Neural cell (in vitro differentiated cells): ENCODE measurements around the gene SLCO2A1.

ENCODE experiments used
- EZH2 ChIP-seq: fragments of 200-600, 300-800 bp; shearing (Covaris generic), sonication (generic); IDR thresholded peaks from 2 replicates; pipeline ENCODE4 v1.6.1; 2014; ENCODE audit warnings: antibody characterized with exemption, low read length, borderline replicate concordance, mild to moderate bottlenecking; ENCODE audit not compliant: insufficient read depth, poor library complexity, severe bottlenecking
- POLR2AphosphoS5 ChIP-seq: IDR thresholded peaks from 2 replicates; pipeline ENCODE4 v1.6.1; 2012
- SMC3 ChIP-seq: fragments of 450-650 bp; conservative IDR thresholded peaks from 2 replicates; pipeline ENCODE4 v1.6.1; 2014; ENCODE audit warnings: antibody characterized with exemption, mild to moderate bottlenecking, moderate library complexity; ENCODE audit not compliant: poor library complexity
- TF ChIP-seq, protein P1 (sequence below): fragments of 450-650 bp; IDR thresholded peaks from 2 replicates; pipeline ENCODE4 v1.5.1; 2014; ENCODE audit warnings: antibody characterized with exemption, mild to moderate bottlenecking, moderate library complexity; ENCODE audit not compliant: poor library complexity, severe bottlenecking

DNA sequence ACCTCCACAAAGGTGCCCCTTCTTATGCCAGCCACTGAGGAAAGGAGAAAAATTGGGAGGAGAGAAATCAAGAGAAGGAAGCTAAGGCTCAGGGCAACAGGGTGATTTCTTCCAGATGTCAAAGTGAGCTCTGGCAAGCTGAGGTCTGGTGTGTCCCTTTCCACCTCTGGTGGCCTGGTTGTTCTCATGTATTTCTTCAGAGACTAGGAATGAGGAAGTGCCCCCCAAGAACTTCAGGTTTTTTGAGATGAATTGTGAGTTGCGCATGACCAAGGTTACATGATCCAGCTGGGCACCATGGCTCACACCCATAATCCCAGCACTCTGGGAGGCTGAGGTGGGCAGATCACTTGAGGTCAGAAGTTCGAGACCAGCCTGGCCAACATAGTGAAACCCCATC lies 139.7 kb downstream of the SLCO2A1 start:
- TF ChIP-seq, protein P1, sequence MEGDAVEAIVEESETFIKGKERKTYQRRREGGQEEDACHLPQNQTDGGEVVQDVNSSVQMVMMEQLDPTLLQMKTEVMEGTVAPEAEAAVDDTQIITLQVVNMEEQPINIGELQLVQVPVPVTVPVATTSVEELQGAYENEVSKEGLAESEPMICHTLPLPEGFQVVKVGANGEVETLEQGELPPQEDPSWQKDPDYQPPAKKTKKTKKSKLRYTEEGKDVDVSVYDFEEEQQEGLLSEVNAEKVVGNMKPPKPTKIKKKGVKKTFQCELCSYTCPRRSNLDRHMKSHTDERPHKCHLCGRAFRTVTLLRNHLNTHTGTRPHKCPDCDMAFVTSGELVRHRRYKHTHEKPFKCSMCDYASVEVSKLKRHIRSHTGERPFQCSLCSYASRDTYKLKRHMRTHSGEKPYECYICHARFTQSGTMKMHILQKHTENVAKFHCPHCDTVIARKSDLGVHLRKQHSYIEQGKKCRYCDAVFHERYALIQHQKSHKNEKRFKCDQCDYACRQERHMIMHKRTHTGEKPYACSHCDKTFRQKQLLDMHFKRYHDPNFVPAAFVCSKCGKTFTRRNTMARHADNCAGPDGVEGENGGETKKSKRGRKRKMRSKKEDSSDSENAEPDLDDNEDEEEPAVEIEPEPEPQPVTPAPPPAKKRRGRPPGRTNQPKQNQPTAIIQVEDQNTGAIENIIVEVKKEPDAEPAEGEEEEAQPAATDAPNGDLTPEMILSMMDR, result no peak
- TF ChIP-seq SMC3 (no peak), EZH2 (no peak), POLR2AphosphoS5 (no peak)
